Measurements from ENCODE around the gene TRAF3IP1.

Gene TRAF3IP1

GRCh38 chr2:238406221-238406997, 86.1 kb downstream of the TRAF3IP1 start:
- DNase-seq (ENCODE audit: low read depth in 2 of 3, low spot score in 1 of 3) = no peak

DNA sequence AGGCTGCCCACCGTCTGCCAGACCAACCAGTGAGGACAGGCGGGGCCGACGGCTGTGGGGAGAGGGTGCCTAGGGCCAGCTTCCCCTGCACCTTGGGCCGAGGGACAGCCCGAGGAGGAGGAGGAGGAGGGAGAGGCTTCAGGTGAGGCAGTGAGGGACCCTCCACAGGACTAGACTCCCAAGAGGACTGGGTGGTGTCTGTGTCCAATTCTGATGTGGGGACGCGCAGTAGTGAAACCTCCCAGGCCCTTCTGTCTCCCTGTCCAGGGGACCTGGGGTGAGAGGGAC, 86.6 kb downstream of the TRAF3IP1 start:
- DNase-seq (ENCODE audit: low read depth in 2 of 3, low spot score in 1 of 3) = no peak

DNA sequence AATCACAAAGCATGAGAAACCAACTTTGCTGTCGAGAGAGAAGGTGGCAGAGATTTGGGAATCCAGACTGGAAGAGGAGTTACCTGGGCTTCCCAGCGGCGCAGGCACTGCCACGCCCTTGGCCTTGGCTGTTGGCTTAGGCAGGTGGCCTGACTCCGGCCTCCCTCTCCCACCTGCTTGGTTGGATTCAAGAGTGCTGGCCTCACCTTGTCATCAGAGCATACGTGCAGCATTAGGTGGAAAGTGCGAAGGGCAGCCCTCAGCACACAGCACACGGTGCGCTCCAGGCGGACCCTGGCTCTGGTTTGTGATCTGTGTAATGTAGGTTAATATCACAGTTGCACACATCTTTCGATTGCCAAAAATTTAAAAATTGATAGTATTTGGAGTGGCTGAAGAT, 87.2 kb downstream of the TRAF3IP1 start:
- DNase-seq (ENCODE audit: low read depth in 2 of 3, low spot score in 1 of 3) = no peak

GRCh38 chr2:238408615-238409340, 88.5 kb downstream of the TRAF3IP1 start:
- no peak for DNase-seq (ENCODE audit: low read depth in 2 of 3, low spot score in 1 of 3)

- DNase-seq (ENCODE audit: low read depth in 2 of 3, low spot score in 1 of 3) = no peak
Observed at GRCh38 chr2:238409341-238410199, 89.3 kb downstream of the TRAF3IP1 start.

DNA sequence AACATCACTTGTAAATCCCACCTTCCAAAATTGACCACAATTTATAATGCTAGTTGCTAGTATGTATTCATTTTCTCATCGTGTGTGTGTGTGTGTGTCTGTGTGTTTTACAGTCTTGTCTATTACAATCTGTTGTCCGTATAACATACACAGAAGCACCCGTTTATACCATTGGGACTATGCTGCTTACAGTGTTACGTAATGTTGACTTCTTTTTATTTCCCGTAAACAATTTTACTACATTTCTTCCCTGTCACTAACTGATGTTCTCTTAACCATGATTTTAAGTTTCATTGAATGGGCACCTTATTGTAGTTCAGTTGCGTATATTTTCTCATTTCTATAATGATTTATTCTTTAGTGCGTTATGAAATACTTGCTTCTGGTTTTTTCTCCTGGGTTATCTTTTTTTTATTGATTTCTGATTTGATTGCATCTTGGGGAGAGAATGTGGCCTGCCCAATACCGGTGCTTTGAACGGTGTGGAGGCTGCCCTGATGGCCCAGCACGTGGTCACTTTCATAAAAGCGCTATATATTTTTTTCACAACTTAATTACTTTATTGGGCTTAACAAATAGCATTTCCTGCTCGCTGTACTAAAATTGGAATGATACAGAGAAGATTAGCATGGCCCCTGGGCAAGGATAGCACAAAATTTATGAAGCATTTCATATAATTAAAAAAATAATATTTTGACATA, 91.9 kb downstream of the TRAF3IP1 start:
- no peak for DNase-seq (ENCODE audit: low read depth in 2 of 3, low spot score in 1 of 3)

DNA sequence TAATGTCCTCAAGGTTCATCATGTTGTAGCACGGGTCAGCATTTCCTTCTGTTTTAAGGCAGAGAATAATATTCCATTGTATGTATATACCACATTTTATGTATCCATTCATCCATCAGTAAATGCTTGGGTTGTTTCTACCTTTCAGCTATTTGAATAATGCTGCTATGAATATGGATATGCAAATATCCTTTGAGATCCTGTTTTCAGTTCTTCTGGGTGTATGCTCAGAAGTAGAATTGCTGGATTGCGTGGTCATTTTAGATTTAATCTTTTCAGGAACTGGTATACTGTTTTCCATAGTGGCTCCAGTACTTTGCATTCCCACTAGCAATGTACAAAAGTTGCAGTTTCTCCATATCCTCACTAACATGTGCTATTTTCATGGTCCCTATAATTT, 93.0 kb downstream of the TRAF3IP1 start:
- DNase-seq (ENCODE audit: low read depth in 2 of 3, low spot score in 1 of 3) = no peak

GRCh38 chr2:238415036-238415764, 94.9 kb downstream of the TRAF3IP1 start:
- DNase-seq (ENCODE audit: low read depth in 2 of 3, low spot score in 1 of 3) = no peak

DNA sequence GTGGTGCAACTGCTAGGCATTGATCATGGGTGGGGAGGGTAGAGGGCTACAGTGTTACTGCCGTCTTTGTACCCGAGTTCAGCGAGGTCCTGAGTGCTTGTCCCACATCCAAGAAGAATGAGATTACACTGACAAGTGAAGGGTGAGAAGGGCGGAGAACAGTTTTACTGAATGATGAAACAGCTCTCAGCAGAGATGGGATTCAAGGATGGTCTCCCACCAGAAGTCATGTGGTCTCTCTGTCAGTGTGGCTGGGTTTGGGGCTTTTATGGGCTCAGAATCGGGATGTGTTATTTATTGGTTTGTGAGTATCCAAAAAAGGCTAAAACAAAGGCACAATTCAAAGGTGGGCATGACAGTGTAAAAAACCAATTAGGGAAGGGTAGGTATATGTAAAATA, 95.6 kb downstream of the TRAF3IP1 start:
- DNase-seq (ENCODE audit: low read depth in 2 of 3, low spot score in 1 of 3) = no peak

DNA sequence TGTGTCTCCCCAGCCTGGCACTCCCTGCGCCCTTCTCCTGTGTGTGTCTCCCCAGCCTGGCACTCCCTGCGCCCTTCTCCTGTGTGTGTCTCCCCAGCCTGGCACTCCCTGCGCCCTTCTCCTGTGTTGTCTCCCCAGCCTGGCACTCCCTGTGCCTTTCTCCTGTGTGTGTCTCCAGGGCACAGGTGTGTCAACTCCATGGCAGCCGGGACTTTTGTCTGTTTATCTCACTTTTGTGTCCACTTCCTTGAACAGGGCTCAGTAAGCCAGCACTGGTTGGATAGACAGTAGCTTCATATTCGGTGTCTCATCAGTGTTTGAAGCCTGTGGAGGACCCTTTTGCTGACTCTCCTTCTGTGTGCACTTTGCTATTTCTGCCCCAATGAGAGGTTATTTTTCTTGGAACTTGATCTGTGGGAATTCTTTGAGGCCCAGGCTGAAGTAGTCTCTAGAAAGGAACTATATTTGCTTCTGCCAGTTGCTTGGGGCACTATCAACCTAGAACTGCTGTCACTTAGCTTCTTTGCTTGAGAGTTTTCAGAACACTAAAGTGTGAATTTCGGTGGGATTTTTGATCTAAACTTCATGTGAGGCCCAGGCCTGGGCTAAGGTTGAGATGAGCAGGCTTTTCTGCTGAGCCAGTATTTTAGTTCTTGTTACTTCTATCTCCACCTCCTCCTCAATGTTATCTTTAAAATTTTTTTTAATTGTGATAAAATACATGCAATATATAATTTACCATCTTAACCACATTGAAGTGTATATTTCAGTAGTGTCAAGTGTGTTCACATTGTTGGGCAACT, 98.1 kb downstream of the TRAF3IP1 start:
- DNase-seq (ENCODE audit: low read depth in 2 of 3, low spot score in 1 of 3) = no peak

DNA sequence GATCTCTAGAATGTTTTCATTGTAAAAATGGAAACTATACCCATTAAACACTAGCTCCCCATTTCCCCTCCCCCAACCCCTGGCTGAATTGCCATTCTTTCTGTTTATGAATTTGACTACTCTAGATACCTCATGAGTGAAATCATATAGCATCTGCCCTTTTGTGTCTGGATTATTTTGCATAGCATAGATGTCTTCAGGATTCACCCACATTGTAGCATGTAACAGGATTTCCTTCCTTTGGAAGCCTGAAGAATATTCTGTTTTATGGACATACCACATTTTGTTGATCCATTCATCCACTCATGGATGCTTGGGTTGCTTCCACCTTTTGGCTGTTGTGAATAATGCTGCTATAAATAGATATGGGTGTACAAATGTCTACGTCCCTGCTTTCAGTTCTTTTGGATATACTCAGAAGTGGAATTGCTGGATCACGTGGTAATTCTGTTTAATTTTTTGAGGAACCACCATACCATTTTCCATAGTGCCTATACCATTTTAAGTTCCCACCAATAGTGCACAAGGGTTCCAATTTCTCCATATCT, 98.8 kb downstream of the TRAF3IP1 start:
- no peak for DNase-seq (ENCODE audit: low read depth in 2 of 3, low spot score in 1 of 3)

DNA sequence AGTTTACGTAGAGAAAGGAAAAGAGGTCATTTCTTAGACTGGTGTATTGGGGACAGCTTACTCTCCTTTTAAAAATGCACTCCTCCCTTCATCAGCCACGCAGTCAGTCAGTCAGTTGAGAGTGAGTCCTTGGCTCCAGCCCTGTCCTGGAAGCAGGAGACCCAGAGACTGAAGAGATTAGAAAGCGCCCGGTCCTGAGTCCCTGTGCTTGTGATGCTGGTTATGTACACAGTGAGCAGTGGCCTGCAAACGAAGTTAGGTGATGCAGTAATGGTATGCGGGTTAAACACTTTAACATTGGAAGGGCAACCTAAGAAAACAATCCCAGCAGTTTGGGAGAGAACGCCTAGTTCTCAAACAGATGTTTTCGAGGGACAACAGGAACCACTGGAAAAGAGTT, 100.1 kb downstream of the TRAF3IP1 start:
- DNase-seq (ENCODE audit: low read depth in 2 of 3, low spot score in 1 of 3) = no peak

DNA sequence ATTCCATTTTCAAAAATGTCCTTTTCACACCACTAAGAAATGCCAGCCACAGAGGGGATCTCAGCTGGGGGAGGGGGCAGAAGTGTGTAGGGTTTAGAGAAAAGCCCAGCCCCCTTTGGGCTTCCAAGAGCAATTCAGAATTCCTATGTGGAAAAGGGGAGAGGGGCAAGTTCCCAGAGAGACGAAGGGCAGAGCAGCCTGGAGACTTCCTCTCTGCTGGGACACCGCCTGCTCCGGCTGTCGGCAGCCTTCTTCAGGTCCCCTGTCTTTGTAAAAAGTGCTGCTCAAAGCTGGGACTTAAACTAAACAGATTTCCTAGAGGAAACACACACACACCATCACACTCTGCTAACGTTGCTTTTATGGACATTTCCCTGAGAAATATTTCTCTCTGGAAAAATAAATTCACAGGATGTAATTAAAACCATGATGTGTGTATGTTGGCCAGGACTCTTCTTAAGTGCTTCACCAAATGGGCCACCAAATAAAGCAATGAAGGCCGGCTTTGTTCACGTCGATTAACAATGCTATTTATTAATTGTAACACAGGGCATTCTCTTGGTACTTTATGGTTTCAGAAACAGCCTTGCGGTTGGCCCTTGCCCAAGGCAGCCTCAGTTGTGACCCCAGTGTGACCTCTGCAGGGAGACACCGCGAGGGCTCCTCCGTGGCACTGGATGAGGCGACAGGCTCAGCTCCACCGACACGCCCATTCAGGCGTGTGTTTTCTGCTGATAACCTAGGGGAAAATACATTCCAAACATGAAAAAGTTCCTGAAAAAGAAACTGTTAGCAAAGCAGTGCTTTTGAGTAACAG, 100.8 kb downstream of the TRAF3IP1 start:
- no peak for DNase-seq (ENCODE audit: low read depth in 2 of 3, low spot score in 1 of 3)

- no peak for DNase-seq (ENCODE audit: low read depth in 2 of 3, low spot score in 1 of 3)
Observed at GRCh38 chr2:238421695-238422035, 101.3 kb downstream of the TRAF3IP1 start.

DNA sequence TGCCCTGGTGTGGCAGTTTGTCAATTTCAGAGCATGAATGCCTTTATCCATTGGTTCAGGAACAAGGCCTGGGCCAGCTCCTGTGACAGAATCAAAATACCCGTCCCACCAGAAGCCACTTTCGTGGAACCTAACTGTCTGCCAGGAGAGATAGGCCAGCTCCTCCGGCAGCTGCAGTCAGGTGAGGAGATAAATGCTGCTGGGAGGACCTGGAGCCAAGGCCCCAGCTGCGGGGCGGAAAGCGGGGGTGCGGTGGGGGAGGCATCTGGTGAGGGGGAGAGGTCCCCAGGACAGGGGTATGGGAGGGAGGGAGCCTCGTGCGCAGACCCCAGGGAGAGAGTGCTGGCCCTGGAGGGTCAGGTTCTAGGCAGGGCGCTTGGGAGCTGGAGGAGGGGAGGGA, 102.0 kb downstream of the TRAF3IP1 start:
- no peak for DNase-seq (ENCODE audit: low read depth in 2 of 3, low spot score in 1 of 3)

DNA sequence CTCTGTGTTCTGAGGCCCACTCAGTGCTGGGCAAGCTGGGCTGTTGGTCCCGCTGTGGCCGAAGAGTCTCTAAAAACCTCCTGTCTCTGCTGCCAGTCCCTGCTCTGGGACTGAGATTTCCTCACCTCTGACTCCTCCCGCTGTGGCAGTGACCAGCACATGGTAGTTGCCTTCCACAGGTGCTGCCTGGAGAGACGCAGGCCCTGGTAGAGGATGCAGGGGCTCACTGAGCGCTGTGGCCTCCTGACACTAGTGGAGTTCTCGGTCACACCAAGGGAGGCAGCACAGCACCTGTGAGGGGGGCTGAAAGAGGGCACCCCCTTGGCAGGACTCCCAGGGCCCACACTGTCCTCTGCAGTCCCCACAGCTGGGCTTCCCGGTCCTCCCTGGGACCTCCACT, 102.6 kb downstream of the TRAF3IP1 start:
- DNase-seq (ENCODE audit: low read depth in 2 of 3, low spot score in 1 of 3) = no peak

GRCh38 chr2:238423561-238424312, 103.4 kb downstream of the TRAF3IP1 start:
- DNase-seq (ENCODE audit: low read depth in 2 of 3, low spot score in 1 of 3) = no peak

DNA sequence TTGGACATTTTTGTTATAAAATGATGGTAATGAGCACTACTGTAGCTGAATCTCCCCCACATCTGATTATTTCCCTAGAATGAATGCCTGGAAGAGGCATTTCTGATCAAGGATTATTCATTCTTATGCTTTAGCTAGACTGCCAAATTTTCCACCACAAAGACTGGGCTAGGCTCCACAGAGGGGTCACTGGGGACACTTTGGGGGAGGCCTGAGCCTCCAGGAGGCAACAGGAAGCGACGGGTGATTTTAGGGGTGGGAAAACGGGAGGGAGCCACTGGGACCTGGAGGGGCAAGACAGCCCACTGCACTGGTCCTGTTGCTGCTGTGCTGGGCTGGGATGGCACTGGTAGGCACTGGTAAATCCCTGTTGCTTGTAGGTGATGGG, 104.0 kb downstream of the TRAF3IP1 start:
- no peak for DNase-seq (ENCODE audit: low read depth in 2 of 3, low spot score in 1 of 3)

Data from stimulated activated CD4-positive, alpha-beta T cell treated with anti-CD3 and anti-CD28 coated beads, Interleukin-12 subunit alpha, Interleukin-12 subunit beta, amount 100 ng/mL, for 48 hours (primary cell).